Progenitor cell of endocrine pancreas (in vitro differentiated cells): ENCODE results near the gene CLN5. TPM values are rescaled to one million over a fixed set of nuclear protein-coding genes. Genes with fewer than 3 reads are reported as not detected.
"Not testable (repeated sequence)": the region's sequence is repeated elsewhere in the genome, so short reads cannot be mapped to it uniquely, and the experiment has no call there.

ENCODE experiments used
- DNase-seq: peaks from one replicate; pipeline ENCODE4 v3.0.0; 2021; ENCODE audit warnings: low spot score; ENCODE audit not compliant: unreplicated experiment
- H3K27ac Mint-ChIP-seq: 2 replicates; pipeline ENCODE4 v1.8.0; 2021; ENCODE audit warnings: mild to moderate bottlenecking, moderate library complexity, mixed read lengths
- H3K27me3 Mint-ChIP-seq: 2 replicates; pipeline ENCODE4 v1.8.0; 2021; ENCODE audit warnings: mixed read lengths
- H3K36me3 Mint-ChIP-seq: 2 replicates; pipeline ENCODE4 v1.8.0; 2022; ENCODE audit warnings: mixed read lengths; ENCODE audit not compliant: insufficient read depth
- H3K4me1 Mint-ChIP-seq: 2 replicates; pipeline ENCODE4 v1.8.0; 2021; ENCODE audit warnings: low read depth, mixed read lengths
- H3K4me3 Mint-ChIP-seq: 2 replicates; pipeline ENCODE4 v1.8.0; 2021; ENCODE audit warnings: low read depth, mild to moderate bottlenecking, moderate library complexity, mixed read lengths
- H3K9me3 Mint-ChIP-seq: 2 replicates; pipeline ENCODE4 v1.8.0; 2021; ENCODE audit warnings: low read depth, mixed read lengths
- total RNA-seq: library from RNA; stranded (reverse); gene quantifications from 2 replicates; pipeline ENCODE4 v1.2.1, GENCODE V29; 2021
- TF ChIP-seq, protein P1 (sequence below): fragments of 200-600 bp; sonication (generic); IDR thresholded peaks from one replicate; pipeline ENCODE4 v1.5.0; 2021; ENCODE audit warnings: antibody characterized with exemption, mild to moderate bottlenecking; ENCODE audit not compliant: unreplicated experiment

Gene CLN5
- total RNA-seq, 1 donor from 2014 or later, result 21.4 TPM

DNA sequence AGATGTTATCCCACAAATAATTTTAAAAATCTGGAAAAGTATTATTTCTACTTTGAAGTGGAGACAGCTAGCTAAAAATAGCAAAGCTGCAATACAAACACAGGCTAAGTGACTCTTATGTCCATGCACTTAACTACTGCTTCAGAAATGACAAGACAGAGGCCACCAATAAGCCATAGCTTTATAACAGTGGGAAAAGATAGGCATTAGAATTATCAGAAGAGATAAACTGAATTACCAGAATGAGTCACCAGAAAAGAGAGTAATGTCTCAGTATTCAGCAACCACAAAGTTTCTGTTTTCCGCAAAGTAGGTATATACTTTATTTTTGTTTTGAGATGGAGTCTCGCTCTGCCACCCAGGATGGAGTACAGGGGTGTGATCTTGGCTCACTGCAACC lies 17.1 kb downstream of the CLN5 start:
- TF ChIP-seq, protein P1, sequence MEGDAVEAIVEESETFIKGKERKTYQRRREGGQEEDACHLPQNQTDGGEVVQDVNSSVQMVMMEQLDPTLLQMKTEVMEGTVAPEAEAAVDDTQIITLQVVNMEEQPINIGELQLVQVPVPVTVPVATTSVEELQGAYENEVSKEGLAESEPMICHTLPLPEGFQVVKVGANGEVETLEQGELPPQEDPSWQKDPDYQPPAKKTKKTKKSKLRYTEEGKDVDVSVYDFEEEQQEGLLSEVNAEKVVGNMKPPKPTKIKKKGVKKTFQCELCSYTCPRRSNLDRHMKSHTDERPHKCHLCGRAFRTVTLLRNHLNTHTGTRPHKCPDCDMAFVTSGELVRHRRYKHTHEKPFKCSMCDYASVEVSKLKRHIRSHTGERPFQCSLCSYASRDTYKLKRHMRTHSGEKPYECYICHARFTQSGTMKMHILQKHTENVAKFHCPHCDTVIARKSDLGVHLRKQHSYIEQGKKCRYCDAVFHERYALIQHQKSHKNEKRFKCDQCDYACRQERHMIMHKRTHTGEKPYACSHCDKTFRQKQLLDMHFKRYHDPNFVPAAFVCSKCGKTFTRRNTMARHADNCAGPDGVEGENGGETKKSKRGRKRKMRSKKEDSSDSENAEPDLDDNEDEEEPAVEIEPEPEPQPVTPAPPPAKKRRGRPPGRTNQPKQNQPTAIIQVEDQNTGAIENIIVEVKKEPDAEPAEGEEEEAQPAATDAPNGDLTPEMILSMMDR, result no peak
- Mint-ChIP-seq H3K27ac (no peak overlapping the region), H3K36me3 (peaks cover 30% of the 10 kb centered on the region), H3K27me3 (no peaks in the 10 kb centered on the region), H3K4me1 (no peaks in the 10 kb centered on the region), H3K4me3 (no peak overlapping the region), H3K9me3 (no peaks in the 10 kb centered on the region)
- no peak for DNase-seq

DNA sequence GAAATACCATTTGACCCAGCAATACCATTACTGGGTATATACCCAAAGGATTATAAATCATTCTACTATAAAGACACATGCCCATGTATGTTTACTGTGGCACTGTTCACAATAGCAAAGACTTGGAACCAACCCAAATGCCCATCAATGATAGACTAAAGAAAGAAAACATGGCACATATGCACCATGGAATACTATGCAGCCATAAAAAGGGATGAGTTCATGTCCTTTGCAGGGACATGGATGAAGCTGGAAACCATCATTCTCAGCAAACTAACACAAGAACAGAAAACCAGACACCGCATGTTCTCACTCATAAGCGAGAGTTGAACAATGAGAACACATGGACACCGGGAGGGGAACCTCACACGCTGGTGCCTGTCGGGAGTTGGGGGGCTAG lies 17.8 kb downstream of the CLN5 start:
- H3K4me1 Mint-ChIP-seq, DNase-seq, H3K4me3 Mint-ChIP-seq, H3K27me3 Mint-ChIP-seq, H3K9me3 Mint-ChIP-seq, H3K27ac Mint-ChIP-seq: not testable (repeated sequence)
- H3K36me3 Mint-ChIP-seq, result peaks cover 27% of the 10 kb centered on the region

DNA sequence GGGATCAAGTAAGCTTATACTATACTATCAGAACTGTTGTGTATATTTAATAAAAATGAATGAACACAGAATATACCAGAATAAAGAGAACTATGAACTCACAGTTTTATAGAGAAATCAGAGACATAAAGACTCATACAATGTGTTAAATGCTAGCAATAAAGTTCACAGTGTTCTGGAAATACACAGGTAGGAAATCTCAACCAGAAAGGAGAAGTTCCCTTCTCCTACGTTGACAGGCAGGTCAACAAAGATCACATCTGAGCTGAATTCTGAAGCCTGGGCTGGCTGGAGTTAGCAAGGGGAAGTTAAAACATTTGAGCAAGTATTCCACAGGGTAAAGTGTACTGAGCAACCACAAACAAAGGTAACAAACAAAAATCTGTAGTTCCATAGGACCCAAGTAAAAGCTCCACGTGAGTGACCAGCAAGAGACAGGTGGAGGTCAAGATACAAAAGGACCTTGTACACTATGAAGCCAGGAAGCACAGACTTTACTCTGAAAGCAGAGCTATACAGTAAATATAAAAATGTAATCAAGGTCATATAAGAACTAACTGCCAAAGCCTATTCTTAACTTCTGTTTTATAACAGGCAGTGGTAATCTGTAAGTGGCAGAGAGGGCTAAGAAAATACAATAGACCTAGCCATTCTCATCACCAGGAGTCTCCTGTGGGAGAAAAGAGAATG lies 22.1 kb downstream of the CLN5 start:
- DNase-seq, result no peak
- H3K27me3 Mint-ChIP-seq, result no peaks in the 10 kb centered on the region
- H3K36me3 Mint-ChIP-seq, result peaks cover 28% of the 10 kb centered on the region
- no peaks in the 10 kb centered on the region for H3K9me3 Mint-ChIP-seq
- H3K27ac Mint-ChIP-seq, result no peak overlapping the region
- H3K4me3 Mint-ChIP-seq, result no peak overlapping the region
- no peaks in the 10 kb centered on the region for H3K4me1 Mint-ChIP-seq
- TF ChIP-seq, protein P1, result no peak

DNA sequence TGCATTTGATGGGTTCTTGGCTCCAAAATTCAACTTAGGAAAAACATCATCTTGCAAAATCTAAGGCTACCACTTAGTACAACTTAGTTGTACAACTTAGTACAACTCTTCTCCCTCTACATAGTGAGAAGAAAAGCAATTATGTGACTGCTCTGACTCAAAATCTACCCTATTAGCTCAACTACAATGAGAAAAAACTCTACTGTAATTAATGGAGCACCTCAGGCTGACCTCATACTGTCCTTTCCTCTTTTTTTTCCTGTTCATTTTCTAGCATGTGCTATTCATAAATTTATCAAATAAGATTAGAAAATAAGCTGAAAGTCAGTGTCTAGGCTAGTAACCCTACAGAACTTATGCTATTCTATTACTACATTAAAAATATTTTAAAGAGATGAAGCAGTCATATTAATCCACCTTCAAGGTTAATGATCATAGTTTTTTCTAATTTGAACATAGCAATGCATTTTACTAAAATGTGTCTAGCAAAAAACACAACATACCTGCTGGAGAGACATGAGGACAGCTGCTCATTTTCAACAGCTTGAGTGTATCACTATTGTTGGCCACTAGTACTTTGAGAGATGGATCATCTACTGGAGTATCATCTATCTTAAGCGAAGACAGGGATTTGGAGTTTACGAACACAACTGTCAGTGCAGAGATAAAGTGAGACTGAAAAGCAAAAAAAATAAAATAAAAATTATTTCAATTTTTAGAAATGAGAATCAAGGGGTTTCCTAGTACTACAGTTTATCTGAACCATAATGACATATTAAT lies 23.2 kb downstream of the CLN5 start:
- TF ChIP-seq, protein P1, result no peak
- Mint-ChIP-seq H3K27me3 (no peaks in the 10 kb centered on the region), H3K4me1 (no peaks in the 10 kb centered on the region), H3K4me3 (no peak overlapping the region), H3K9me3 (no peaks in the 10 kb centered on the region), H3K27ac (no peak overlapping the region), H3K36me3 (peaks cover 21% of the 10 kb centered on the region)
- DNase-seq, result no peak

DNA sequence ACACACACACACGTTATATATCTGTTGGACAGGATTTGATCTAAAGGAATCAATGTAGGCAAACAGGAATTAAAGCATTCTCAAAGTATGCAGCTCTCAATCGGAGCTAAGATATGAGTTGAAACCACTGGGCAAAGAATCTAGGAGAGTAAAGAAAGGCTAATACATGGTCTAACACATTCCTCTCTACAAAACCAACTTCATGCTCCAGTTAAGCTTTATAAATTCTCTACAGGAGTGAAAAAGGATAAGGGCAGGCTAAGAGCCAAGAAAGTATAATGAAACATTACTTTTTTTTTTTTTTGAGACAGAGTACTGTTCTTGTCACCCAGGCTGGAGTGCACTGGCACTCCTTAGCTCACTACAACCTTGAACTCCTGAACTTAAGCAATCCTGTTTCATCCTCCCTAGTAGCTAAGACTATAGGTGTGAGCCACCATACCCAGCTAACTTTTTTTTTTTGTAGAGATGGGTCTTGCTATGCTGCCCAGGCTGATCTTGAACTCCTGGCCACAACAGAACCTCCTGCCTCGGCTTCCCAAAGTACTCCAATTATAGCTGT lies 24.5 kb downstream of the CLN5 start:
- no peak overlapping the region for H3K4me3 Mint-ChIP-seq
- H3K36me3 Mint-ChIP-seq, result peaks cover 17% of the 10 kb centered on the region
- H3K27ac Mint-ChIP-seq, result no peak overlapping the region

More for the DNA sequence above, 24.5 kb downstream of the CLN5 start:
- no peak for DNase-seq
- Mint-ChIP-seq H3K9me3 (no peaks in the 10 kb centered on the region), H3K4me1 (no peaks in the 10 kb centered on the region), H3K27me3 (no peaks in the 10 kb centered on the region)
- TF ChIP-seq, protein P1, result no peak
